H9 (cell line): ENCODE data around the gene DPF3. TPM values are rescaled to one million over a fixed set of nuclear protein-coding genes. Genes with fewer than 3 reads are reported as not detected.

Experiments used
- DNase-seq: peaks from one replicate; pipeline ENCODE4 v3.0.0-alpha.2; 2017
- H2AFZ ChIP-seq: one replicate; pipeline ENCODE4 v1.6.1; 2013; ENCODE audit warnings: mild to moderate bottlenecking, low read length, control low read depth, moderate library complexity
- H2AK5ac ChIP-seq: 2 replicates; pipeline ENCODE4 v1.6.1; 2013; ENCODE audit warnings: low read length, control low read depth, mixed read lengths; ENCODE audit not compliant: insufficient read length
- H2BK120ac ChIP-seq: one replicate; pipeline ENCODE4 v1.6.1; 2013; ENCODE audit warnings: low read depth, mild to moderate bottlenecking, low read length, control low read depth, inconsistent platforms; ENCODE audit not compliant: poor library complexity, severe bottlenecking
- H2BK12ac ChIP-seq: 2 replicates; pipeline ENCODE4 v1.6.1; 2013; ENCODE audit warnings: low read length, control low read depth, mixed read lengths, low read depth; ENCODE audit not compliant: insufficient read length
- H2BK15ac ChIP-seq: 2 replicates; pipeline ENCODE4 v1.6.1; 2013; ENCODE audit warnings: low read depth, low read length, control low read depth
- H2BK20ac ChIP-seq: one replicate; pipeline ENCODE4 v1.6.1; 2013; ENCODE audit warnings: low read depth, mild to moderate bottlenecking, low read length, control low read depth, inconsistent platforms; ENCODE audit not compliant: poor library complexity, severe bottlenecking
- H2BK5ac ChIP-seq: 2 replicates; pipeline ENCODE4 v1.6.1; 2013; ENCODE audit warnings: low read length, control low read depth, mixed read lengths; ENCODE audit not compliant: insufficient read length
- H3K14ac ChIP-seq: 2 replicates; pipeline ENCODE4 v1.6.1; 2013; ENCODE audit warnings: low read length, control low read depth; ENCODE audit not compliant: insufficient read depth
- H3K18ac ChIP-seq: 2 replicates; pipeline ENCODE4 v1.6.1; 2013; ENCODE audit warnings: low read depth, mild to moderate bottlenecking, mixed read lengths, low read length, control low read depth; ENCODE audit not compliant: insufficient read length
- H3K23ac ChIP-seq: 2 replicates; pipeline ENCODE4 v1.6.1; 2013; ENCODE audit warnings: low read length, control low read depth, mixed read lengths, low read depth; ENCODE audit not compliant: insufficient read length
- H3K23me2 ChIP-seq: 2 replicates; pipeline ENCODE4 v1.6.1; 2013; ENCODE audit warnings: low read depth, mild to moderate bottlenecking, mixed read lengths, low read length, control low read depth; ENCODE audit not compliant: insufficient read length, poor library complexity, severe bottlenecking
- H3K27ac ChIP-seq: 2 replicates; pipeline ENCODE4 v1.5.1; 2013; ENCODE audit warnings: low read length, control low read depth, mixed read lengths, low read depth; ENCODE audit not compliant: insufficient read length
- H3K27me3 ChIP-seq: 2 replicates; pipeline ENCODE4 v1.6.1; 2013; ENCODE audit warnings: low read length, control low read depth, inconsistent platforms; ENCODE audit not compliant: insufficient read depth
- H3K4ac ChIP-seq: 2 replicates; pipeline ENCODE4 v1.6.1; 2013; ENCODE audit warnings: low read depth, mild to moderate bottlenecking, control low read depth, inconsistent platforms, low read length, moderate library complexity
- H3K4me1 ChIP-seq: 2 replicates; pipeline ENCODE4 v1.6.1; 2013; ENCODE audit warnings: low read length, control low read depth, inconsistent platforms; ENCODE audit not compliant: insufficient read depth
- H3K4me2 ChIP-seq: 2 replicates; pipeline ENCODE4 v1.6.1; 2013; ENCODE audit warnings: low read length, control low read depth, mixed read lengths; ENCODE audit not compliant: insufficient read length, insufficient read depth
- H3K56ac ChIP-seq: 2 replicates; pipeline ENCODE4 v1.6.1; 2013; ENCODE audit warnings: low read depth, mild to moderate bottlenecking, mixed read lengths, low read length, control low read depth; ENCODE audit not compliant: insufficient read length
- H3K79me1 ChIP-seq: 2 replicates; pipeline ENCODE4 v1.6.1; 2013; ENCODE audit warnings: low read depth, mild to moderate bottlenecking, moderate library complexity, low read length, control low read depth, inconsistent platforms; ENCODE audit not compliant: insufficient read depth, poor library complexity, severe bottlenecking
- H3K79me2 ChIP-seq: 2 replicates; pipeline ENCODE4 v1.6.1; 2013; ENCODE audit warnings: low read length, control low read depth, inconsistent platforms; ENCODE audit not compliant: insufficient read depth
- H3K9ac ChIP-seq: 2 replicates; pipeline ENCODE4 v1.6.1; 2013; ENCODE audit warnings: low read length, control low read depth, mixed read lengths; ENCODE audit not compliant: insufficient read length; ENCODE audit errors: extremely low read depth
- H3K9me3 ChIP-seq: one replicate; pipeline ENCODE4 v1.6.1; 2013; ENCODE audit warnings: low read depth, low read length, inconsistent platforms; ENCODE audit not compliant: control insufficient read depth
- H3T11ph ChIP-seq: one replicate; pipeline ENCODE4 v1.6.1; 2013; ENCODE audit warnings: mild to moderate bottlenecking, low read length, control low read depth, inconsistent platforms
- H4K20me1 ChIP-seq: one replicate; pipeline ENCODE4 v1.6.1; 2013; ENCODE audit not compliant: control insufficient read depth, insufficient read length, insufficient read depth
- H4K5ac ChIP-seq: 2 replicates; pipeline ENCODE4 v1.6.1; 2013; ENCODE audit warnings: low read depth, mild to moderate bottlenecking, mixed read lengths, low read length, control low read depth; ENCODE audit not compliant: insufficient read length
- H4K8ac ChIP-seq: replicated peaks from 2 replicates; pipeline ENCODE4 v1.6.1; 2013; ENCODE audit warnings: low read length, control low read depth, mixed read lengths, low read depth; ENCODE audit not compliant: insufficient read length
- H4K91ac ChIP-seq: 2 replicates; pipeline ENCODE4 v1.6.1; 2013; ENCODE audit warnings: low read depth, mild to moderate bottlenecking, moderate library complexity, mixed read lengths, low read length, control low read depth; ENCODE audit not compliant: insufficient read length
- H3K27ac Mint-ChIP-seq, 3 experiments: 2 replicates in 2 of 3; 3 replicates in 1 of 3; pipeline ENCODE4 v1.8.0; 2020 to 2021; ENCODE audit warnings: mixed read lengths in 3 of 3, mild to moderate bottlenecking in 1 of 3, moderate library complexity in 1 of 3
- H3K27me3 Mint-ChIP-seq: 2 replicates; pipeline ENCODE4 v1.8.0; 2021; ENCODE audit warnings: low read depth, mild to moderate bottlenecking, moderate library complexity, mixed read lengths
- H3K36me3 Mint-ChIP-seq, 3 experiments: 2 replicates in 2 of 3; 3 replicates in 1 of 3; pipeline ENCODE4 v1.8.0; 2020 to 2021; ENCODE audit warnings: low read depth in 3 of 3, mixed read lengths in 3 of 3; ENCODE audit not compliant: insufficient read depth in 1 of 3
- H3K4me1 Mint-ChIP-seq, 2 experiments: 2 replicates each; pipeline ENCODE4 v1.8.0; 2020; ENCODE audit warnings: mixed read lengths in 2 of 2
- H3K4me3 Mint-ChIP-seq, 2 experiments: 2 replicates in 1 of 2; 3 replicates in 1 of 2; pipeline ENCODE4 v1.8.0; 2020 to 2021; ENCODE audit warnings: mild to moderate bottlenecking in 2 of 2, mixed read lengths in 2 of 2, moderate library complexity in 1 of 2
- H3K9me3 Mint-ChIP-seq, 2 experiments: 2 replicates in 1 of 2; 3 replicates in 1 of 2; pipeline ENCODE4 v1.8.0; 2020; ENCODE audit warnings: mild to moderate bottlenecking in 2 of 2, mixed read lengths in 2 of 2, moderate library complexity in 1 of 2
- CTCF ChIP-seq: fragments of 200-600 bp; sonication (generic); conservative IDR thresholded peaks from 3 replicates; pipeline ENCODE4 v1.8.0; 2021; ENCODE audit warnings: antibody characterized with exemption, mild to moderate bottlenecking
- WGBS: extraction: QIAGEN DNeasy Blood & Tissue Kit; methylation state at CpG from one replicate; pipeline ENCODE4 v1.1.7; 2013; ENCODE audit warnings: missing lambda C conversion rate, low lambda C conversion rate, mixed read lengths; ENCODE audit not compliant: insufficient read length; ENCODE audit errors: extremely low coverage; 5-methylcytosine and 5-hydroxymethylcytosine counted together
- total RNA-seq: library from RNA; stranded (reverse); gene quantifications from 2 replicates; pipeline ENCODE4 v1.2.1, GENCODE V29; 2021

DPF3 gene
- total RNA-seq, 1 experiment from 2014 or later, result not detected

GRCh38 chr14:72597252-72598233 is 296.4 kb downstream of the DPF3 start:
- no peak overlapping the region for H4K8ac ChIP-seq
- no peak overlapping the region for H3K23ac ChIP-seq
- no peak overlapping the region for H3K4me3 Mint-ChIP-seq
- H3K9ac ChIP-seq, result no peak overlapping the region
- H3T11ph ChIP-seq, result no peak overlapping the region
- H4K5ac ChIP-seq, result no peak overlapping the region
- H3K9me3 Mint-ChIP-seq, result no peaks in the 10 kb centered on the region; a peak in 1 of 5 replicates
- no peak overlapping the region for H3K4me2 ChIP-seq
- no peaks in the 10 kb centered on the region for H3K27me3 ChIP-seq
- no peak overlapping the region for H2BK12ac ChIP-seq
- no peak overlapping the region for H2BK20ac ChIP-seq
- WGBS, result no CpG with 5 or more reads among the region's 16 CpGs
- no peaks in the 10 kb centered on the region for H3K23me2 ChIP-seq
- H2BK15ac ChIP-seq, result no peak overlapping the region
- H4K20me1 ChIP-seq, result no peaks in the 10 kb centered on the region
- H3K27ac Mint-ChIP-seq, result no peak overlapping the region
- no peaks in the 10 kb centered on the region; the same call in 1 of the 2 replicates for H3K4me1 ChIP-seq
- no peak overlapping the region; the same call in 1 of the 2 replicates for H3K14ac ChIP-seq
- no peaks in the 10 kb centered on the region for H3K36me3 Mint-ChIP-seq
- H3K79me2 ChIP-seq, result no peaks in the 10 kb centered on the region
- no peak overlapping the region for H3K4ac ChIP-seq
- H3K79me1 ChIP-seq, result no peaks in the 10 kb centered on the region
- H2AK5ac ChIP-seq, result no peak overlapping the region
- H2BK5ac ChIP-seq, result no peak overlapping the region
- no peak for DNase-seq
- H3K27me3 Mint-ChIP-seq, result peaks cover 2% of the 10 kb centered on the region; the same call in 1 of the 2 replicates
- H3K9me3 ChIP-seq, result no peaks in the 10 kb centered on the region
- no peak overlapping the region for H2BK120ac ChIP-seq
- no peak overlapping the region for H2AFZ ChIP-seq
- H3K18ac ChIP-seq, result no peak overlapping the region
- TF ChIP-seq CTCF, result no peak
- peaks cover 23 to 28% of the 10 kb centered on the region in 2 experiments for H3K4me1 Mint-ChIP-seq
- H3K27ac ChIP-seq, result no peak overlapping the region
- H3K56ac ChIP-seq, result no peak overlapping the region
- no peak overlapping the region for H4K91ac ChIP-seq
